Lower lobe of right lung (tissue), 2 donors: Measurements from ENCODE around the gene TNS4. TPM values are rescaled to one million over a fixed set of nuclear protein-coding genes. Genes with fewer than 3 reads are reported as not detected.

ENCODE experiments used
- ATAC-seq, 2 donors: fragments of 200-7000 bp; cut with Tn5 transposase; one replicate each; pipeline ENCODE4 v1.9.1; 2020 to 2022; ENCODE audit warnings: mild to moderate bottlenecking in 2 of 2, moderate library complexity in 2 of 2
- DNase-seq: peaks from one replicate; pipeline ENCODE4 v3.0.0-alpha.2; 2020
- H3K27ac ChIP-seq: fragments of 200-600 bp; one replicate; pipeline ENCODE4 v1.8.0; 2022
- H3K27me3 ChIP-seq: fragments of 200-600 bp; one replicate; pipeline ENCODE4 v1.8.0; 2022; ENCODE audit warnings: low read depth
- H3K36me3 ChIP-seq: fragments of 200-600 bp; one replicate; pipeline ENCODE4 v1.8.0; 2022; ENCODE audit warnings: mild to moderate bottlenecking
- H3K4me1 ChIP-seq: fragments of 200-600 bp; one replicate; pipeline ENCODE4 v1.8.0; 2022
- H3K4me3 ChIP-seq: fragments of 200-600 bp; one replicate; pipeline ENCODE4 v1.8.0; 2022; ENCODE audit warnings: mild to moderate bottlenecking
- H3K9me3 ChIP-seq: fragments of 200-600 bp; one replicate; pipeline ENCODE4 v1.8.0; 2022
- CTCF ChIP-seq: fragments of 200-600 bp; IDR thresholded peaks from one replicate; pipeline ENCODE4 v1.8.0; 2022; ENCODE audit warnings: antibody characterized with exemption, mild to moderate bottlenecking
- intact Hi-C: fragments of 100-400 bp; cut with DNase I; formaldehyde crosslinking; loops from one replicate; pipeline ENCODE4 v1.11.0; 2022
- total RNA-seq: library from RNA; stranded (reverse); fragmentation: NEBNext Ultra II Directional; extraction: Animal tissue kit (Norgen Biotek cat#: 25700); gene quantifications from one replicate; pipeline ENCODE4 v1.2.1, GENCODE V29; 2021
- donor health status: DM: no; HTN: yes; CAD: no; lungs with severe emphysema.

The TNS4 gene
- total RNA-seq, 1 donor from 2014 or later, result 0.68 TPM

- no peaks in the 10 kb centered on the region for H3K9me3 ChIP-seq
- H3K36me3 ChIP-seq, result no peaks in the 10 kb centered on the region
- H3K27ac ChIP-seq, result peak overlapping the region; percentile 83
- TF ChIP-seq CTCF, result no peak
- intact Hi-C loops, result no loop called here
- H3K4me1 ChIP-seq, result peaks cover 70% of the 10 kb centered on the region
- H3K4me3 ChIP-seq, result no peak overlapping the region
- no peak for DNase-seq
- no peaks in the 10 kb centered on the region for H3K27me3 ChIP-seq
- ATAC-seq, result peak in 1 of 2 donors; percentile 1
Measured at GRCh38 chr17:40533896-40534295, 32.5 kb upstream of the TNS4 start.

- ATAC-seq (no peak), DNase-seq (no peak)
- TF ChIP-seq CTCF, result no peak
- Histone ChIP-seq H3K4me3 (no peak overlapping the region), H3K9me3 (no peaks in the 10 kb centered on the region), H3K27me3 (no peaks in the 10 kb centered on the region), H3K36me3 (no peaks in the 10 kb centered on the region), H3K27ac (peak overlapping the region; percentile 51), H3K4me1 (peaks cover 58% of the 10 kb centered on the region)
- intact Hi-C loops, result no loop called here
Measured at GRCh38 chr17:40532520-40533253, 31.3 kb upstream of the TNS4 start.

GRCh38 chr17:40531051-40531991 is 29.9 kb upstream of the TNS4 start:
- TF ChIP-seq CTCF, result no peak
- Histone ChIP-seq H3K4me3 (no peak overlapping the region), H3K27me3 (no peaks in the 10 kb centered on the region), H3K9me3 (no peaks in the 10 kb centered on the region), H3K27ac (peak overlapping the region; percentile 51), H3K36me3 (no peaks in the 10 kb centered on the region), H3K4me1 (peaks cover 44% of the 10 kb centered on the region)
- DNase-seq, result no peak
- ATAC-seq, result no peak
- intact Hi-C loops, result no loop called here

- no peak for TF ChIP-seq CTCF
- Histone ChIP-seq H3K36me3 (no peaks in the 10 kb centered on the region), H3K9me3 (no peaks in the 10 kb centered on the region), H3K4me3 (no peak overlapping the region), H3K27ac (no peak overlapping the region), H3K4me1 (peaks cover 37% of the 10 kb centered on the region), H3K27me3 (no peaks in the 10 kb centered on the region)
- no peak for DNase-seq
- intact Hi-C loops, result no loop called here
- no peak for ATAC-seq
Measured at GRCh38 chr17:40530531-40530994, 29.1 kb upstream of the TNS4 start.

- Histone ChIP-seq H3K27ac (no peak overlapping the region), H3K9me3 (no peaks in the 10 kb centered on the region), H3K4me1 (peaks cover 31% of the 10 kb centered on the region), H3K27me3 (no peaks in the 10 kb centered on the region), H3K36me3 (no peaks in the 10 kb centered on the region), H3K4me3 (no peak overlapping the region)
- TF ChIP-seq CTCF, result no peak
- ATAC-seq (no peak), DNase-seq (no peak)
- intact Hi-C loops, result no loop called here
Measured at GRCh38 chr17:40529991-40530390, 28.6 kb upstream of the TNS4 start.
